Hypothalamus (tissue), 51 donors: Measurements from ENCODE around the gene CDK7.

Experiments used
- DNase-seq, 51 donors: peaks; one replicate each; lab custom pipeline; 2025; lab: John Stamatoyannopoulos, UW

CDK7 gene

GRCh38 chr5:69288069-69288468 lies 53.4 kb downstream of the CDK7 start:
- no peak for DNase-seq

GRCh38 chr5:69288688-69289087 lies 54.0 kb downstream of the CDK7 start:
- DNase-seq = no peak

GRCh38 chr5:69292306-69292705 lies 57.6 kb downstream of the CDK7 start:
- no peak for DNase-seq

GRCh38 chr5:69293882-69294281 lies 59.2 kb downstream of the CDK7 start:
- DNase-seq = no peak

GRCh38 chr5:69295088-69295754 lies 60.5 kb downstream of the CDK7 start:
- no peak for DNase-seq

- DNase-seq = no peak
Measured at GRCh38 chr5:69299625-69300024, 64.9 kb downstream of the CDK7 start.

- no peak for DNase-seq
Measured at GRCh38 chr5:69300537-69301203, 66.0 kb downstream of the CDK7 start.

GRCh38 chr5:69305512-69305911 lies 70.8 kb downstream of the CDK7 start:
- DNase-seq = no peak

GRCh38 chr5:69308046-69308553 lies 73.4 kb downstream of the CDK7 start:
- DNase-seq = no peak

- no peak for DNase-seq
Measured at GRCh38 chr5:69309380-69309779, 74.7 kb downstream of the CDK7 start.

GRCh38 chr5:69312459-69313160 lies 77.9 kb downstream of the CDK7 start:
- no peak for DNase-seq

GRCh38 chr5:69313428-69313827 lies 78.7 kb downstream of the CDK7 start:
- no peak for DNase-seq

- no peak for DNase-seq
Measured at GRCh38 chr5:69315972-69316371, 81.3 kb downstream of the CDK7 start.

- DNase-seq = no peak
Measured at GRCh38 chr5:69317391-69317790, 82.7 kb downstream of the CDK7 start.

GRCh38 chr5:69326365-69326764 lies 91.7 kb downstream of the CDK7 start:
- DNase-seq = no peak
